GM18511 (cell line): ENCODE results near the gene DIAPH2.
"Not testable (repeated sequence)": the region's sequence is repeated elsewhere in the genome, so short reads cannot be mapped to it uniquely, and the experiment has no call there.

Experiments
- ATAC-seq: cut with Tn5 transposase; IDR thresholded peaks from one replicate; pipeline ENCODE4 v1.9.1; 2021; ENCODE audit warnings: mild to moderate bottlenecking, moderate library complexity; ENCODE audit not compliant: unreplicated experiment

Gene DIAPH2

DNA sequence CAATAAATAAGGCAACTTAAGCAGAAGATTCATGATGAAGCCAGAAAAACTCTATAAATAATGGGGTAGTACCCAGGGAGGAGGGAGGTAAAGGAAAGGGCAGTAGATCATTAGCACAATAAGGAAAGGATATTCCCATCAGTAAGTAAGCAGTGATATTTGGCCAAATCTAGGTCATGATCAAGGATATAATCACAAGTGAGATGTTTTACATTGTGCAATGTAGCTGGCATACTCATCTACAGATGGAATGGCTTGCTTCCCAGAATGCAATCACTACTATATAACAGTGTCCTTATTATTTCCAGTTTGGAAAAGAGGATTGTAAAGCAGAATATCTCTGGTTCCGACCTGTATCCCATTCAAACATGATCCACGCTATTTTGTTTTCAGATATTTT lies 682.5 kb downstream of the DIAPH2 start:
- no peak for ATAC-seq

DNA sequence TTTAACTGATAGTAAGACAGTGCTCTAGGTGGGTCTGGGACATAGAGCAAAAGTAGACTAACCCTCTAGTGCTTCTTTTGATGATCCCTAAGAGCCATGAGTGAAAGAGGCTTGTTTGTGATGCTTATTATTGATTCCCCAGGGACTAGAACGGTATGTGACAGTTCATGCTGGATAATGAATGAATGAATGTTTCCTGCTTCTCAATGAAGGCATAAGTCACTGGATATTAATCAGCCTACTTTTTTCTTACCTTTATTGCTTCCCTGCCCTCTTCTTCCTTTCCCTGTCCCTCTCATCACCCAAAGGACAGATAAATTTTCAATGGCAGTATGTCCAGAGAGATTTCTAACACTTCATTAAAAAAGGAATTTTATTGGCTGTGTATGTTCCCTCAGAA lies 685.3 kb downstream of the DIAPH2 start:
- no peak for ATAC-seq

DNA sequence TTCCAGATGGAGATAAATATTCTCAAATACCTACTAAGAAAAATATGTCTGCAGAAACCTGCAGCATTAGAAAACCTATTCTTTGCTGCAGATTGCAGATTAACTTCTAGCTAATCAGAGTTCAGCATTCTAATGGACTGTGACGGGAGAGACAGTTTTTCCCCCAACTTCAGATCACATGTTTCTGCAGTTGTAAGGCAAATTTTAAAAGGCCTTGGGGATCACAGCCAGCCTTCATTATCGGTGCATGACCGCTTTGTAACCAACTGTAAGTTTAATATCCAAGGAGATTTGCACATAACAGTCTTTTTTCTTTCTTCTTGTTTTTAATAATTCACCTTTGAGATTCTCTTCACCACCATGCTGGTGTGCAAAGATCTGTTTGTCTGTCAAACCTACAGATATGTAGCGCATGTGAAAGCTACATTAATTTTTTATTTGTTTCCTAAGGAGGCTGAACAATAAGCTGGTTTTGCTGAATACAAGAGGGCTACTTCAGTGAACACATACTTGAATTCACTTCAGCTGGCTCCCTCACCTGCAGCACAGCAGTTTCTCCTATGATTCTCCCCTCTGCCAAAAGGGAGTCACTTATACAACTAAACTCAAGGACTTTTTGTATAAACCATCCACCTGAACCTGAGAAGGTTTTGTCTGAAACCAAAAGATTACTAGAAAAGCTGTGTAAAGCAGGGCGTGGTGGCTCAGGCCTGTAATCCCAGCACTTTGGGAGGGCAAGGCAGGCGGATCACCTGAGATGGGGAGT lies 687.5 kb downstream of the DIAPH2 start:
- no peak for ATAC-seq

DNA sequence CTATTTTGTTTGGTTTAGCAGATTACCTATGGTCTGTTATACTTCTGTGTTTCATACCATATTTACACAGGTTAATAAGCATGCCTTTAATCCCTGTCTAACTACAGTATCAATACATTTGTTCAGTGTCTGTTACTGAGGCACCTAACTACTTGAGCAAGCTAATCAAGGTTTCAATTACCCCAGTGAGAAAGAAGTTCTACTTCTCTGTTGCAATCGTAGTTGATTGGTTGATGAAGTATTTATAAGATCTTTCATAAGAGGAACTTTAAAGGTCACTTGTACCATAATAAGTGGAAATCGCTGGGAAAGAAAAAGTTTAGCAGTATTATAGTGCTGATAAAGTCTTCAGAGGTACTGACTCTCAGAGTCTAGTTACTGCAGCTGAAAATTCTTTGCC lies 689.6 kb downstream of the DIAPH2 start:
- no peak for ATAC-seq

DNA sequence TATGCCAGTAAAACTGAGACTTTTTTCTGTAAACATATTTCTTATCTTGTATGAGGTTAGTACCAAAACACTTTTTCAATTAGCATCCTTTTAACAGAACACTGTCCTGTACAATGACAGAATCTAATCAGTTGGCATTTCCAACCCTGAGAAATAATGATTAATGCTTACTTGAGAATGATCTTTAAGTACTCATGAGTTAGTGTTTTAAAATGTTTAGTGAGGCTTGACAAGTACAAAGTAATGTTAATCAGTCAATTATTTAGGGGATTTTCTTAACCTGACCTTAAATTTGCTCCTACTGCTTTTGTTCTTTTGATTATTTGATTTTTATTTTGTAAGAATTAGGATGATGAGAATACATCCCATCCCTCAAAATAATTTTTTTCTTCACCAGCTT lies 695.6 kb downstream of the DIAPH2 start:
- no peak for ATAC-seq

DNA sequence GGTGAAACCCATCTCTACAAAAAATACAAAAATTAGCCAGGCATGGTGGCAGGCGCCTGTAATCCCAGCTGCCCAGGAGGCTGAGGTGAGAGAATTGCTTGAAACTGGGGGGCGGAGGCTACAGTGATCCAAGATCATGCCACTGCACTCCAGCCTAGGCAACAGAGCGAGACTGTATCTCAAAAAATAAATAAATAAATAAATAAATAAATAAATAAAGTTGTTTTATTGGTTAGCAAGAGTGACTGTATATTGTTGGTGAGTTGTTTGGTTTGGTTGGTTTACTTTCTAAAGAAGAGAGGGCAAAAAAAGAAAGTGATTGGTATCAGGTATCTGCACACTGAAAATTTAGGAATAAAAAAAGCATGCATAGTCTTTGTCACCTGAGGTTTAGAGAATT lies 700.0 kb downstream of the DIAPH2 start:
- no peak for ATAC-seq

DNA sequence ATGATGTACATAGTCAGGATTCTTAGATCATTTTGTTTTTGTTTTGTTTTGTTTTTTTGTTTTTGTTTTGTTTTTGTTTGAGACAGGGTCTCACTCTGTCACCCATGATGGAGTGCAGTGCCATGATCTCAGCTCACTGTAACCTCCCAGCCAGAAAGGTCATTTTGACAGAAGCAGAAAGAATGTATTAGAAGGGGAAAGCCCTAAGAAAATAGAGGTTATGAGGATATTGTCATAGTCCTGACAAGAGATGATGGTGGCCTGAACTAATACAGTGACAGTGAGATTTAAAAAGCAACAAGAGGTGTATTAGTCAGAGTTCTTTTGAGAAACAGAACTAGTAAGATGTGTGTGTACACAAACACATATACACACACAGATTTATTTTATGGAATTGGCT lies 702.4 kb downstream of the DIAPH2 start:
- no peak for ATAC-seq

DNA sequence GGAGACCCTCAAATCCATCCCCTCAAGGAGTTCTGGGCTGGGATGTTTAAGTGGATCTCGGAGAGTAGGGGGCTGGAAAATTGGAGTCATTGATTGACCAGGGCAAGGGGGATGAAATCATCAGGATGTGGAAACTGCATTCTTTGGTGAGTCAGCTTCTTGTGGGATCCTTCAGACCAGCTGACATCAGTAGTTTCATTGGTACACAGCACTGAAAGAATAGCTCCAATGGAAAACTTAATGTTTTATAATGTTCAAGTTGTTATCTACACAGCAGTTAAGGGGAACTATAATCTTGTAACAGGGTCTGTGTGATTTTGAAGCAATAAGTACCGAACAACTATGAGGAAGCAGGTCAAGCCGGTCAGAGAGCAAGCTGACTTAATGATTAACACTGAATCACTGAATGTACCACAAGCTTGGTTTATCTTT lies 705.1 kb downstream of the DIAPH2 start:
- no peak for ATAC-seq

DNA sequence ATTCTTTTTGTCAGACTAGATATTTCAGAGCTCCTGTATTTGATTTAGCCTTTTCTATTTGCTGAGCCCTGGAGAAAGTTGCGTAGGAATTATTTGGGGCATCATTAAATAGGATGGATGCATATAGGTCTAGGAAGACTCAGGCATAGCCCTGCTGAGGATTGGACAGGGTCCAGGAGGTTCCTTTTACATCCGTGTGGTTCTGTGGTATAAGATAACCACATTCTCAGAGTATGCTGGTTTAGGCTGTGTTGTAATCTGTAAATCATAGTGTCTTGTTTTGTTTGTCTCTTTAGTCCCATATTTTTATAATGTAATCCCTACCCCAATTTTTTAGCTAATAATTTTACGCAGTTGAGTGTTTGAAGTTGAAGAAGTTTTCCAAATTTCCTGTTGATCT lies 712.7 kb downstream of the DIAPH2 start:
- no peak for ATAC-seq

DNA sequence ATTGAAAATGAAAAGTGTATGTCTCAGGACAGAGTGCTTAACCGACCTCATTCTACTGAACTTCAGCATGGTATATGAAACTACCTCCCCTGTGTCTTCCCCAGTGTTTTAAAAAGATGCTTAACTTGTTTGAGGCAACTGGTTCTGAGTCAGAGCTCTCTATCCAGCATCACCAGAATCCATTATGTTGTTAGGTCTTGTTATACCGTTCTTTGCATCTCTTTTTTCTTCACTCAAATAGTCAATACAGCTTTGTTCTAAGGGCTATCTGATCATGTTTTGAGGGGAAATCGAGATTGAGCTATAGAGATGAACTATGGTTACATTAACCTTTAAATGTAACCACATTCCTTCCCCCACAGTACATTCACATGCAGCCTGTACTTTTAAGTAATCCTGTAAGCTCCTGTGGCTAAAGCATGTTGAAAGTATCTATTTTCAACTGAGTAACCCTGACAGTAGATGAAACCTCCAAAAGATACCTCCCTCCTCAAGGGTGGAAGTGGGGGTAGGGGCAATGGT lies 713.4 kb downstream of the DIAPH2 start:
- ATAC-seq: peak; percentile 58

DNA sequence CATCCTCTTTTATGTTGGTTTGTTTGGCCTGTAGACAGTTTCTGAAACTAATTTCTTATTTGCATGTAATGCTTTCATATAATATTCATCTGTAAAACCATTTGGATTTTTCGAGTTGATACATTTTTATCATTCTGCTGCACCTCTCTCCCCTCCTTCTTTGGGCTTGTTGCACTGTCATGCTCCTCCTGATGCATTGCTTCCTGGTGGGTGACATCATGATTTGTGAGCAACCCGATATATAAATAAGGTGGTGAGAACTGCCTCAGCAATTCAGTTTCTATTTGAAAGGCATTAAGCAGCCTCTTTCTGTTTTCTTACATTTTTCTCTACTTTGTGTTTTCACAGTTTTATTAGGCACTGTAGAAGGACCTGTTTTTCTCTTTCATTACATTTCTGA lies 714.8 kb downstream of the DIAPH2 start:
- peak; percentile 35 for ATAC-seq

DNA sequence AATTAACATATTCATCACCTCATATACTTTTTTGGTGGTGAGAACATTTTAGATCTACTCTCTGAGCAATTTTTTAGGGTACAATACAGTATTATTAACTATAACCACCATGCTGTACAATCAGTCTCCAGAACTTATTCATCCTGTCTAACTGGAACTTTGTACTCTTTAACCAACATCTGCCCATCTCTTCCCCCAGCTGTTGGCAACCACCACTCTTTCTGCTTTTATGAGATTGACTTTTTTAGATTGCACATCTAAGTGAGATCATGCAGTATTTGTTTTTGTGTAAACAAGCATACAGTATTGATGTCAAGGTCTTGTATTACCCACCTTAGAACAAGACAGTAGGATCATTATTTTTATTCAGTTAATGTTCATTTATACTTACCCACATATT lies 715.9 kb downstream of the DIAPH2 start:
- ATAC-seq: no peak

DNA sequence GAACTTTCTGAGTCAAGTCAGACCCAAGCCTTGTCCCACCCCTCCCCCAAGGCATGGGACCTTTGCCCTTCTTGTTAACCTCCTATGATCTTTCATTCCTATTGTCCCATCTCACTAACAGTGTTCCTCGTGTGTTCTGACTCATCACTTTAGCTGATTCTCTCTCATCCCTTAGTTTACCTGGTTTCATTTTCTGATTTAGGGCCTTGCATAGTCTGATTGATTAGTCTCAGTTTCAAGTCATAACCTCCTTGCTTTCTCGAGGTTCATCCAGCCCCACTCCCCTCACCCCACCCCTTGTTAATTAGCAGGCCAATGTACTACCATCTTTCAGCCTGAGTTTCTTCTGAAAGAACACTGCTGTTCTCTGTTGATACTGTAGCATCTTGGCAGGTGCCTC lies 716.5 kb downstream of the DIAPH2 start:
- peak; percentile 64 for ATAC-seq

DNA sequence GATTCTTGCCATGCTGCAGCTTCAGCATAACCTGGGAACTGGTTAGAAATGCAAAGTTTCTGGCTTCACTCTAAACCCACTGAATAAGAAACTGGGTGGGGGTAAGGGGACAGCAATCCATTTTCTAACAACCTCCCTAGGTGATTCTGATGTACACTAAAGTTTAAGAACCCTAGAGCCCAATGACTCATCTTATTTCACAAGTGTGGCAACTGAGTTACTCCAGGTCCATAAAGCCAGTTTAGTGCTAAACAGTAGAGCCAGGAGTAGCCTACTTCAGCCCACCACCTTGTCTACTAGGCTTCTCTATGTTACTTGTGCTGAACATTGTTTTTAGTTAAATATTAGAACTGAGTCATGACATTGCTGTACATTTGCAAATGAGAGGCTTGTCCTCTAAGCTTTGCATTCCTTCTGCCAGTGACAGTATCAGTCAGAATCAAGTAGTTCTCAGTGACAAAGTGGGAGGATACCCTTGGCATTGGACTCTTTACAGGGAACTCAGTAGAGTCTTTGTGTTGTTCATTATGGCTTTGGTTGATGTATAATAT lies 717.0 kb downstream of the DIAPH2 start:
- ATAC-seq: no peak

DNA sequence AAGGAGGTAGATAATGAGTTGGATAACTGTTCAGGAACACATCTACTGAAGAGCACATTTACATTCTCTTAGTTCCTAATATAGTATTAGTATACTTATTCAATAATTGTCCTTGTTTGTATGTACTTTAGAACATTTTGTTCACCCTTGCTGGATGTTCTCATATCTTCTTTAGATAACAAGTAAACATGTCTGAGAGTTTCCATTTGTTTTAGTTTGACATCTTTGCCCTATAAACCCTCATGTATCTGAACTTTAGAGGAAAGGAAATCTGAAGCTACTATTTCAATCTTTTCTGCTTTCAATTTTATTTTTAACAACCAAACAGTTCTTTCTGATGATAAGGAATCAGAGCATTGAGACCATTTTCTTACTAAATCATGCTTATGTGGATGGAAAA lies 717.7 kb downstream of the DIAPH2 start:
- no peak for ATAC-seq

DNA sequence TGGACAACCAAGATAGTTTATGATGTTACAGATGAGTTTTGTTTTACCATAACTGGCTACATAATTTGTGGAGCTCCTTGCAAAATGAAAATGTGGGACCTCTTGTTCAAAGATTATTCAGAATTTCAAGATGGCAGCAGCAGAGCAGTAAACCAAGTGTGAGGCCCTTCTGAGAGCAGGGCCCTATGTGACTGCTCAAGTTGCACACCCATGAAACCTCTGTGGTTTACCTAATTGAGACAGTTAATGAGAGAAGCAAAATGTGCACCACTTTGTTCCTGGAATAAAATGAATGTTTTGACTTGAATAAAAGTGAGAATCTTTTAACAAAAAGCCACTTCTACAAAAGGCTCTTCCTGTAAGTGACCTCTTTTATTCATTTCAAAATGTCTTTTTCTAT lies 718.3 kb downstream of the DIAPH2 start:
- no peak for ATAC-seq

DNA sequence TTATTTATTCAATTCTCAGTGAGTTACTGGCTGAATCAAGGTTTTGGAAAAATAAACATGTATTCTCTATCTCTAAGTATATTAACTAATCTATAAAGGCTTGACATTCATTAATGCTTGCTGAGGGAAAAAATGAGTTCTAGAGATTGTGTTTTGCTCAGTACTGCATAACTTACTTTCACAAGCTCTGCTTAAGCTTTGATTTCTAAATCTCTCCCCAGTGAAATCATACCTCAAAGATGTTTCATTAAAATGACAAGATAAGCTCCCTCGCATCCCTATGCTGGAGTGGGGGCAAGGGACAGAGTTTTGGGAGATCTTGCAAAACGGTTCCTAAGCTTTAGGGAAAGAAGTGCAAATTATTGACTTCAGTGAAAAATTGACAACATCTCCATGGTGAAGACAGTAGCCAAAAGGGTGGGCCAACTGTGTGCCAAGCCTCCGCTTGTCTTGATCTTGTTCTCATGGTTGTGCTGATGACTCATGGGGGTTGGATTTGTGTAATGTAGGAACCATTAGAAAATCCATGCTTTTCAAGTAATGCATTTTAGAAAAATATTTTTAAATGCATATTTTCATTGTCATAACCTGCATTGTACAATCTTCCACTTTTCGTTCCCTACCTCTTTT lies 720.5 kb downstream of the DIAPH2 start:
- no peak for ATAC-seq

DNA sequence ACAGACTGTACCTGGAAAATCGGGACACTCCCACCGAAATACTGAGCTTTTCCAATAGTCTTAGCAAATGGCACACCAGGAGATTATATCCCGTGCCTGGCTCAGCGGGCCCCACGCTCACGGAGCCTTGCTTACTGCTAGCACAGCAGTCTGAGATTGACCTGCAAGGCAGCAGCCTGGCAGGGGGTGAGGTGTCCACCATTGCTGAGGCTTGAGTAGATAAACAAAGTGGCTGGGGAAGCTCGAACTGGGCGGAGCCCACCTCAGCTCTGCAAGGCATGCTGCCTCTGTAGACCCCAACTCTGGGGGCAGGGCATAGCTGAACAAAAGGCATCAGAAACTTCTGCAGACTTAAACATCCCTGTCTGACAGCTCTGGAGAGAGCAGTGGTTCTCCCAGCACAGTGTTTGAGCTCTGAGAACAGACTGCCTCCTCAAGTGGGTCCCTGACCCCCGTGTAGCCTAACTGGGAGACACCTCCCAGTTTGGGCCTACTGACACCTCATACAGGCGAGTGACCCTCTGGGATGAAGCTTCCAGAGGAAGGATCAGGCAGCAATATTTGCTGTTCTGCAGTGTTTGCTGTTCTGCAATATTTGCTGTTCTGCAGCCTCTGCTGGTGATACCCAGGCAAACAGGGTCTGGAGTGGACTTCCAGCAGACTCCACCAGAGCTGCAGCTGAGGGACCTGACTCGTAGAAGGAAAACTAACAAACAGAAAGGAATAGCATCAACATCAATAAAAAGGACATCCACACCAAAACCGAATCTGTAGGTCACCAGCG lies 725.2 kb downstream of the DIAPH2 start:
- not testable (repeated sequence) for ATAC-seq

DNA sequence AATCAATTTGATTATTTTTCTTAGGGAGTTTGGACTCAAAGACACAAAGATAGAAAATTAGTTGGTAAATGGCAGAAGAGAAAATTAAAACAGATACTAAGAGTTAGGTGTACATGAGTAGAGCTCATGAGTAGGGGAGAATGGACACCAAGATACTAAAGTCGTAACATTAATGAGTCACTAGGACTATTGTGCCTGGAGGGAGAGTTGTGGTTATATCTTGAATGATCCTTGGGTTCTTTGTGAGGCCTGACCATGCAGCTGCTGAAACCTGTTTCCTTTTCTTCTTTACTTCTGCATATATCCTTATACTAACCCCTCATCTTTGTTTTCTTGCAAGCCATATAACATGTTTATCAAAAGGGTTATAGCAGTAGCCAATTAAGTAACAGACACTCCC lies 731.8 kb downstream of the DIAPH2 start:
- no peak for ATAC-seq

DNA sequence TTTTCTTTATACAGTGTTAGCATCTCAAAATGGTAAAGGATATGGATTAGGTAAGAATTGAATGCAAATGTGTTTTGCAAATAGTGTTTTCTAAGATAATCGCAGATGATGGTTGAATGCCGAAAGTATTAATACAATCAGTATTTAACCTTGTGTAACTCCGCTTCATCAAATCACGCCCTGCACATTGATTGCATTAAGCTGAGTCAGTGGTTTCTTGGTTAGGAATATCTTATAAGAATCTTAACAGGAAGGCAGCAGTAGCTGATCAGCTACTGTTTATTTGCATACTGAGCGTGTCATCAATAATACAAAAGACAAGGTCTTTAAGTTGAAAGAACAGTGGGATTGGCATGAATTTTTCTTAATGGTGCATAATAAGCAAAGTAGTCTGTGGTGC lies 744.5 kb downstream of the DIAPH2 start:
- no peak for ATAC-seq

DNA sequence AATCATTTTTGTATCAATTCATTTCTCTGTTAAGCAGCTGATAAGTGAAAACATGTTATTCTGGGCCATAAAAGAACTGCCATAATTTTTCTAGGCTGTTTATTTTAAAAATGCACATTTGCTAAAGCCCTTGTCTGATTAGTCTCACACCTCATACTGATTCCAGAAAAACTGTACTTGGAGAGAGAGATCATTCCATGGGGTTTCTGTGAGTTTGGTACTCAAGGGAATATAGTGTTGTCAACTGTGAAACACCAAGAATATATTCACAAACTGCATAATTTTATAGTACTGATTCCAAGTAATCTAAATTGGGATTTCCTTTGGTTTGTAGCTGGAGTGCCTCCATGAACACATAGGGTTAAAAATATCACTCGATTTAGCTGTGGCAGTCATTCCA lies 746.6 kb downstream of the DIAPH2 start:
- ATAC-seq: no peak
